ENCODE measurements around the gene CPSF4L. TPM values are rescaled to one million over a fixed set of nuclear protein-coding genes. Genes with fewer than 3 reads are reported as not detected.

CPSF4L gene
- total RNA-seq, 1 donor from 2014 or later, result not detected

DNA sequence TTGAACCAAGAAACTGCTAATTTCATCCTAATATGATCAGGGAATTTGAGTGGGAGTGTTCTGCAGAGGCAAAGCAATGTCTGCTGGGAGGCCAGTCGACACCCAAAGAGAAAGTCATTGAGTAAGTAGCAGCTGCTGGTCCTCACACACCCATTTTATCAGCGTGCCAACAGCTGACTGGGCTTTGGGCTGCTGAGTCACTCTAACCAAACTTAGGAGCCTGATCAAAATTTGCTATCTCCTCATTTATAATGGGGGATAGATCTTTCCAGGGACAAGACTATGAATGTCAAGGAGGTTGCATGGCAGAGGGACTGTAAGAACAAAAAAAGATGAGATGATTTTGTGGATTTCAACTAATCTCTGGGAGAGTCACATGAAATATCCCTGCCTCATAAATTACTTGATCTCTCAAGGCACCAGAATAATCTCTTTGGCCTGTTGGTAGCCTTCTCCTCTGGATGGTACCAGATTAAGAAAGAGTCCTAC lies 32.9 kb downstream of the CPSF4L start:
- no peak for TF ChIP-seq EZH2 (IDR thresholded peaks at IDR 0.05; ENCODE audit: insufficient read depth, low read length)
- TF ChIP-seq, protein P1, sequence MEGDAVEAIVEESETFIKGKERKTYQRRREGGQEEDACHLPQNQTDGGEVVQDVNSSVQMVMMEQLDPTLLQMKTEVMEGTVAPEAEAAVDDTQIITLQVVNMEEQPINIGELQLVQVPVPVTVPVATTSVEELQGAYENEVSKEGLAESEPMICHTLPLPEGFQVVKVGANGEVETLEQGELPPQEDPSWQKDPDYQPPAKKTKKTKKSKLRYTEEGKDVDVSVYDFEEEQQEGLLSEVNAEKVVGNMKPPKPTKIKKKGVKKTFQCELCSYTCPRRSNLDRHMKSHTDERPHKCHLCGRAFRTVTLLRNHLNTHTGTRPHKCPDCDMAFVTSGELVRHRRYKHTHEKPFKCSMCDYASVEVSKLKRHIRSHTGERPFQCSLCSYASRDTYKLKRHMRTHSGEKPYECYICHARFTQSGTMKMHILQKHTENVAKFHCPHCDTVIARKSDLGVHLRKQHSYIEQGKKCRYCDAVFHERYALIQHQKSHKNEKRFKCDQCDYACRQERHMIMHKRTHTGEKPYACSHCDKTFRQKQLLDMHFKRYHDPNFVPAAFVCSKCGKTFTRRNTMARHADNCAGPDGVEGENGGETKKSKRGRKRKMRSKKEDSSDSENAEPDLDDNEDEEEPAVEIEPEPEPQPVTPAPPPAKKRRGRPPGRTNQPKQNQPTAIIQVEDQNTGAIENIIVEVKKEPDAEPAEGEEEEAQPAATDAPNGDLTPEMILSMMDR (IDR thresholded peaks at IDR 0.05; ENCODE audit: insufficient read depth, low read depth, low read length), result no peak
- H3K4me2 ChIP-seq (ENCODE audit: low read length), result peak overlapping the region; percentile 53
- peaks cover 3% of the 10 kb centered on the region for H3K36me3 ChIP-seq (ENCODE audit: insufficient read depth, low read length)
- H3K9me3 ChIP-seq (ENCODE audit: insufficient read depth, low read depth, low read length), result no peaks in the 10 kb centered on the region
- peaks cover 92% of the 10 kb centered on the region for H3K79me2 ChIP-seq (ENCODE audit: insufficient read depth, low read length)
- H3K27me3 ChIP-seq (ENCODE audit: insufficient read depth, low read length), result no peaks in the 10 kb centered on the region
- H3K4me3 ChIP-seq (ENCODE audit: insufficient read depth, low read depth, low read length), result no peak overlapping the region
- peak overlapping the region; percentile 1 for H3K27ac Mint-ChIP-seq (ENCODE audit: unreplicated experiment)
- peaks cover 36% of the 10 kb centered on the region for H3K4me1 ChIP-seq (ENCODE audit: insufficient read depth, low read length)
- DNase-seq (ENCODE audit: low read depth) (peak; percentile 82), FAIRE-seq (no peak)
- peak overlapping the region; percentile 47 for H3K4me3 Mint-ChIP-seq (ENCODE audit: unreplicated experiment)
- no peak overlapping the region for H3K9ac ChIP-seq (ENCODE audit: low read length)
- H2AFZ ChIP-seq (ENCODE audit: low read depth, low read length), result no peak overlapping the region
- H3K4me1 Mint-ChIP-seq (ENCODE audit: low read depth, unreplicated experiment), result peaks cover 39% of the 10 kb centered on the region
- H3K27ac ChIP-seq (ENCODE audit: low read depth, low read length), result peak overlapping the region; percentile 58
- H3K27me3 Mint-ChIP-seq (ENCODE audit: low read depth, unreplicated experiment), result no peaks in the 10 kb centered on the region
- H3K9me3 Mint-ChIP-seq (ENCODE audit: unreplicated experiment), result no peaks in the 10 kb centered on the region
- H3K36me3 Mint-ChIP-seq (ENCODE audit: low read depth, unreplicated experiment), result peaks cover 3% of the 10 kb centered on the region
- peaks cover 44% of the 10 kb centered on the region for H4K20me1 ChIP-seq (ENCODE audit: insufficient read depth, low read length)

GRCh38 chr17:73227944-73228343 lies 33.7 kb downstream of the CPSF4L start:
- FAIRE-seq (no peak), DNase-seq (ENCODE audit: low read depth) (no peak)
- Mint-ChIP-seq H3K9me3 (ENCODE audit: unreplicated experiment) (no peaks in the 10 kb centered on the region), H3K27me3 (ENCODE audit: low read depth, unreplicated experiment) (no peaks in the 10 kb centered on the region), H3K4me1 (ENCODE audit: low read depth, unreplicated experiment) (peaks cover 38% of the 10 kb centered on the region), H3K36me3 (ENCODE audit: low read depth, unreplicated experiment) (peaks cover 3% of the 10 kb centered on the region), H3K4me3 (ENCODE audit: unreplicated experiment) (no peak overlapping the region), H3K27ac (ENCODE audit: unreplicated experiment) (peak overlapping the region; percentile 28)
- no peak overlapping the region for H3K27ac ChIP-seq (ENCODE audit: low read depth, low read length)
- H3K79me2 ChIP-seq (ENCODE audit: insufficient read depth, low read length), result peaks cover 87% of the 10 kb centered on the region
- H3K36me3 ChIP-seq (ENCODE audit: insufficient read depth, low read length), result peaks cover 3% of the 10 kb centered on the region
- H3K4me2 ChIP-seq (ENCODE audit: low read length), result peak overlapping the region; percentile 53
- H3K4me3 ChIP-seq (ENCODE audit: insufficient read depth, low read depth, low read length), result no peak overlapping the region
- H3K9me3 ChIP-seq (ENCODE audit: insufficient read depth, low read depth, low read length), result no peaks in the 10 kb centered on the region
- H3K9ac ChIP-seq (ENCODE audit: low read length), result no peak overlapping the region
- H3K27me3 ChIP-seq (ENCODE audit: insufficient read depth, low read length), result no peaks in the 10 kb centered on the region
- H4K20me1 ChIP-seq (ENCODE audit: insufficient read depth, low read length), result peaks cover 46% of the 10 kb centered on the region
- H2AFZ ChIP-seq (ENCODE audit: low read depth, low read length), result no peak overlapping the region
- no peak for TF ChIP-seq EZH2 (IDR thresholded peaks at IDR 0.05; ENCODE audit: insufficient read depth, low read length)
- TF ChIP-seq, protein P1 (IDR thresholded peaks at IDR 0.05; ENCODE audit: insufficient read depth, low read depth, low read length), result no peak
- H3K4me1 ChIP-seq (ENCODE audit: insufficient read depth, low read length), result peaks cover 36% of the 10 kb centered on the region

DNA sequence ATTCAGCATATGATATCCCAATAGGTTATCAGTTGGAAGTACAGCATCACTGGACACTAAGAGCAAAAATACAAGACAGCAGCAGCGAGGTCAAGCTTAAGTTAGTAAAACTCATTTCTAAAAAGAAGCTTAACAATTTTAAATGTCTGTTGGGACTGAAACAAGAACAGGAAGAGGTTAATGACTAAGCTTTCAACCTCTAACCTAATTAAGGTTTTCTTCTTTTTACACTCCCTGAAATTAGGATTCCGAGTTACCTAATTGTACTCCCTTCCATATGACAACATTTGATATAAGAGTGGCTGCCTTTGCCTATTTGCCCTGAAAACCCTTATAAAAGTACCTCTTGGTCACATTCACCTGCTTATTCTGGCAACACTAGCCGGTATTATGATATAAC lies 34.3 kb downstream of the CPSF4L start:
- TF ChIP-seq, protein P1 (IDR thresholded peaks at IDR 0.05; ENCODE audit: insufficient read depth, low read depth, low read length), result no peak
- TF ChIP-seq EZH2 (IDR thresholded peaks at IDR 0.05; ENCODE audit: insufficient read depth, low read length), result no peak
- peak overlapping the region; percentile 60 for H3K4me2 ChIP-seq (ENCODE audit: low read length)
- DNase-seq (ENCODE audit: low read depth) (no peak), FAIRE-seq (no peak)
- H3K4me3 ChIP-seq (ENCODE audit: insufficient read depth, low read depth, low read length), result no peak overlapping the region
- peaks cover 36% of the 10 kb centered on the region for H3K4me1 ChIP-seq (ENCODE audit: insufficient read depth, low read length)
- no peaks in the 10 kb centered on the region for H3K9me3 Mint-ChIP-seq (ENCODE audit: unreplicated experiment)
- peaks cover 3% of the 10 kb centered on the region for H3K36me3 Mint-ChIP-seq (ENCODE audit: low read depth, unreplicated experiment)
- H3K27me3 ChIP-seq (ENCODE audit: insufficient read depth, low read length), result no peaks in the 10 kb centered on the region
- H3K4me1 Mint-ChIP-seq (ENCODE audit: low read depth, unreplicated experiment), result peaks cover 37% of the 10 kb centered on the region
- no peak overlapping the region for H3K27ac ChIP-seq (ENCODE audit: low read depth, low read length)
- H3K4me3 Mint-ChIP-seq (ENCODE audit: unreplicated experiment), result no peak overlapping the region
- no peak overlapping the region for H2AFZ ChIP-seq (ENCODE audit: low read depth, low read length)
- H3K27me3 Mint-ChIP-seq (ENCODE audit: low read depth, unreplicated experiment), result no peaks in the 10 kb centered on the region
- peaks cover 87% of the 10 kb centered on the region for H3K79me2 ChIP-seq (ENCODE audit: insufficient read depth, low read length)
- peak overlapping the region; percentile 37 for H3K9ac ChIP-seq (ENCODE audit: low read length)
- no peaks in the 10 kb centered on the region for H3K9me3 ChIP-seq (ENCODE audit: insufficient read depth, low read depth, low read length)
- H3K27ac Mint-ChIP-seq (ENCODE audit: unreplicated experiment), result no peak overlapping the region
- H4K20me1 ChIP-seq (ENCODE audit: insufficient read depth, low read length), result peaks cover 49% of the 10 kb centered on the region
- peaks cover 3% of the 10 kb centered on the region for H3K36me3 ChIP-seq (ENCODE audit: insufficient read depth, low read length)

Measured in astrocyte (in vitro differentiated cells and primary cell).